M059J (cell line): ENCODE measurements around the gene EEF1A2. TPM values are rescaled to one million over a fixed set of nuclear protein-coding genes. Genes with fewer than 3 reads are reported as not detected.
A peak's percentile ranks its signal among the peaks of the same experiment; 100 is the strongest.

Source experiments
- DNase-seq: peaks from one replicate; pipeline ENCODE4 v3.0.0-alpha.2; 2012; ENCODE audit warnings: low read depth
- total RNA-seq: library from RNA; depleted of rRNA; stranded (reverse); fragments of >200 nt; shearing (Covaris generic); gene quantifications from 2 replicates; pipeline ENCODE4 v1.2.3, GENCODE V29; 2014

Gene EEF1A2
- total RNA-seq, 1 experiment from 2014 or later, result 260 TPM

DNA sequence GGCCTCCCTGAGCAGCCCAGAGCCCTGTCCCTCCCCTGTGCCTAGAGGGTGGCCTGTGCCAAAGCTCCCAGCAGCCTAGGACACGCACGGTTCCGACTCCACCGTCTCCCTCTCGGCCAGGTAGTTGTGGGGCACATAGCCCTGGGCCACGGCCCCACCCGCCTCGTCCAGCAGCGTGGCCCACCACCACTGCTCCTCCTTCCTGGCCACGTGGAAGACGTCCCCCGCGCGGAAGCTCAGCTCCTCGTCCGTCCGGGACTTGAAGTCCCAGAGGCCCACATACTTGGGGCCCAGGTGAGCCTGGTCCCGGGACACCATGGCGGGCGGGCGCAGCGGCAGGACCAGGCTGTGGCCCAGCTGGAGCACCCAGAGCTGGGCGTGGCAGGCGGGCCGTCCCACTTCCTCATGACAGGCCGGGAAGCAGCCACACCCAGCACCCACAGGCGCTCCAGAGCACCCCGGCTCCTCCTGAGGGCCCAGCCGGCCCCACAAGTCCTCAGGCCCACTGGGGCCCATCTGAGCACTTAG is 38.2 kb upstream of the EEF1A2 start, which contains the start of gene PTK6:
PTK6 (minus strand) TSS at position 380 of the 528 bp plus-strand sequence; CDS start at position 318, 62 bp downstream.
- DNase-seq, result no peak

DNA sequence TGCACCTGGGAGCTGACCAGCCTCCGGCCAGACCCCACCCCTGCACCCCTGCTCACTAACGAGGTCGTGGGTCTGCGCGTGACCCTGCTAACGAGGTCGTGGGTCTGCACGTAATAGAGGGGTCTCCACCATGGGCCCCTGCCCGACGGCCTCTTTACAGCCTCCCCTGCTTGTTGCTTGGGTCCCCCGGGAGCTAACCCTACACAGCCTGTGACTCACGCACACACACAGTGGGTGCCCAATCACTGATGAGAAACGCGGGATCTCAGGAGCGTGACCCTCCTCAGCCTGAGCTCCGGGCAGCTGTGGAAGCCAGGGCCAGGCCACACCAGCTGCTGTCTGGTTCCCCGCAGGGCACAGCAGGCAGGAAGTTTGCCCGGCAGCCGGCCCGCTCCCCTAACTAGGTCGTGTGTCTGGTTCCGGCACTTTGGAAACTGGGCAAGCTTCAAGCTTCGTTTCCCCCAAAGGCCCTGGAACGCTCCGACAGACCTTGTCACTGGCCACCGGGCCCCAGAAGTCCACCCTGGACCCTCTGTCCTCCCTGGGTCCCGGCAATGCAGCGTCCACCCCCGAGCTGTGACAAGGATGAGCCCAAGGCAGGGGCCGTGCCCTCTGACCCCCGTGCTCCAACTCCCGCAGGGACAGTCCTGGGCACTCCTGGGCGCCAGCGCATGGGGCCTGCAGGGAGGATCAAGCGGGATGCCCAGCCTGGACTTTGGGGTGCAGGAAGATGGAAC is 37.5 kb upstream of the EEF1A2 start:
- peak; percentile 68 for DNase-seq

DNA sequence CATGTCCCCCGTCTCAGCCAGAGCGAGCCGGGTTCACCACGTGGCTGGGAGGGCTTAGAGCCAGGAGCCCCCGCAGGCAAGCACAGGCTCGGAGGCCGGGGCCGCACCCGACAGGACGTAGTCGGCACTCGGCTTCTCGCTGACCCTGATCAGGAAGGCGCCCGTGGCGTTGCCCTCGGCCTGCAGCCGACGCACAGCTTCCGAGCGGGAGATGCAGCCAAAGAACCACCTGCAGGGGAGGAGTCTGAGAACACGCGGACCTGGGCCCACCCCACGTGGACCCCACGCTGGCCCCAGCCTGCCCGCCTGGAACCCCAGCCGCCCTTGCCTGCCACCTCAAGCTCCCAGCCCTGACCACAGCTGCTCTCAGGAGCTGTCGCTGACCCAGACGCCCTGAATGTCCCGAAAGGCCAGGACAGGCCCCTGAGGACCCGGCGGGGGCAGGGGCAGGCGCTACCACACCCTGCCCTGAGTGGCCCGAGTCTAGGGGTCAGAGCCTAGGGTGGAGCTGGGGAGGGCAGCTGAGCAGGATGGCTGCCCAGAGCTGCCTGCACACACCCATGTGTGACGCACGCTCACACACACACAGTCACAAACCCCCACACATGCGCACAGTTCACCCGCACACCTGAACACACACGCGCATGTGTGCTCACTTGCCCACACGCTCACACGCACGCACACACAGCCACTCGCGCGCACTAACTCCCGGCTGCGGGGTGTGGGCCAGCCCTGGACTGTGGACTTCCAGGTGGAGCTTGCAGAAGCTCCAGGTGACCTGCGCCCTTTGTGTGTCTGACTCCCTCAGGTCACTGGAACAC is 36.2 kb upstream of the EEF1A2 start:
- no peak for DNase-seq

DNA sequence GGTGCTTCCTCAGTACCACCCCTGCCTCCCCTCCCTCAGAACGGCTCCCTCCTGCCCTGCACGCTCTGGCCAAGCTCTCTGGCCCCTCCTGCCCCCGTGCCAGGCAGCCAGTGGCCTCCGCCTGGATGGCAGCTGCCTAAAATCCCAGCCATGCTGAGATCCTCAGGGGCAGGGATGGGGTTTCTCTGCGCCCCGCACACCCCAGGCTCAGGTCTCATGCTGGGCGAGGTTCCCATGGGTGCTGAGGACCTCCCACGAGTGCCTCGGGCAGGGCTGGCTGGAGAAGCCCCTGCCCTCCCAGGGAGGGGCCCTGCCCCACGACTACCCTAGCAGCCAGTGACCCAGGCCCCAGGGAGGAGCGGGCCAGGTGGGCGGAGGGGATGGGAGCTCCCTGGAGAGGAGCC is 35.5 kb upstream of the EEF1A2 start:
- DNase-seq, result no peak

DNA sequence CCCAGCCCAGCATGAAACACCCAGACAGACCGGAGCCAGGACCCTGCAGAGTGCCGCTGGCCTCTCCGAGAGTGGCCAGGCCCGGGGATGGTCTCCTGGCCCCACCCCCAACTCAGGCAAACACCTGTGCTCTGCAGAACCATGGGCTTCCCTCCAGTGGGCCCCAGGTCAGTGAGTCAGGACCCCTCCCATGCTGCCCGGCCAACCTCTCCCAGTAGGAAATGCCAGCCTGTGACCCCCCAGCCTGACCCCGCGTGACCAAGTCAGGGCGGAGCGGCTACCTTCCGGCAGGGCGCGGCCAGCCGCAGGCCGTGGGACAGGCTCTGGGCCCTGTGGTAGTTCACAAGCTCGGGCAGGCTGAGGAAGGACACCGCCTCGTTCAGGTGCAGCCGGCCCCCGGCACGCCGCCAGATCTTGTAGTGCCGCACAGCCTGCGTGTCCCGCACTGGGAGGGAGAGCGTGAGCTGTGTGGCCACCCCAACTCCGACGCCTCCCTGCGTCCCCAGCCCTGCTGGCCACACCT is 35.0 kb upstream of the EEF1A2 start:
- no peak for DNase-seq

DNA sequence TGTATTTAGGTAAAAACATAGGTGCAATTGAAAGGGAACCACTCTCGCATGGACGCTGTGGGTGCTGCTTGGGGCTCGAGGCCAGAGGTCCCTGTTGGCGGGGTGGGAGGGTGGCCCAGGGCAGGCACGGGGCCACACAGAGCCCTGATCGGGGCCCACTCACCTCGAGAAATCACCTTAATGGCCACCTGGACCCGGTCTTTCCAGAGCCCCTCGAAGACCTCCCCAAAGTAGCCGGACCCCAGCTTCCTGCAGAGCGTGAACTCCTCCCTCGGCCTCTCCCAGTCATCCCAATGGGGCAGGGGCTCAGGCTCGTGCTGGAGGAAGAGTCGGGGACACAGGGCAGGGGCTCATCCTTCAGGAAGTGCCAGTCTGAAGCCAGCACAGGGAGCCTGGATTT is 34.5 kb upstream of the EEF1A2 start:
- no peak for DNase-seq

DNA sequence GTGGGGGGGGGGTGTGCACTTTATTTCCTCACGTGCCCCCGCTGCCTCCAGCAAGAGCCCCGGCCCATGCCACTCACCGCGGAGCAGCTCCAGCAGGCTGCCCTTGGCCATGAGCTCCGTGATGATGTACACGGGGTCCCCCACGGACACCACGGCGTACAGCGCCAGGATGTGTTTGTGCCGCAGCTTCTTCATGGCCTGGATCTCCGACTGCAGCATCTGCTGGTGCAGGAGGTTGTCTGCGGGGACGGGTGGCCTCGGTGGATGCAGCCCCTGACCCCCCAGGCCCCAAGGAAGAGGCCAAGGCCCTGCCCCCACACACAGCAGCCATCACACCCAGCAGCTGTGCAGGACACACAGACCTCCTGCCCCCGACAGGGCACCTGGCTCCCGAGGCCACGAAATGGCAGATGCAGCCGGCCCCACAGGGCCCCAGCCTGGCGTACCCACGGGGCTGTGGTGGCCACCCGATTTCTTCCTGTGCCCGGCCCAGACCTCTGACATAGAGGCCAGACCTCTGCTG is 33.6 kb upstream of the EEF1A2 start:
- no peak for DNase-seq

DNA sequence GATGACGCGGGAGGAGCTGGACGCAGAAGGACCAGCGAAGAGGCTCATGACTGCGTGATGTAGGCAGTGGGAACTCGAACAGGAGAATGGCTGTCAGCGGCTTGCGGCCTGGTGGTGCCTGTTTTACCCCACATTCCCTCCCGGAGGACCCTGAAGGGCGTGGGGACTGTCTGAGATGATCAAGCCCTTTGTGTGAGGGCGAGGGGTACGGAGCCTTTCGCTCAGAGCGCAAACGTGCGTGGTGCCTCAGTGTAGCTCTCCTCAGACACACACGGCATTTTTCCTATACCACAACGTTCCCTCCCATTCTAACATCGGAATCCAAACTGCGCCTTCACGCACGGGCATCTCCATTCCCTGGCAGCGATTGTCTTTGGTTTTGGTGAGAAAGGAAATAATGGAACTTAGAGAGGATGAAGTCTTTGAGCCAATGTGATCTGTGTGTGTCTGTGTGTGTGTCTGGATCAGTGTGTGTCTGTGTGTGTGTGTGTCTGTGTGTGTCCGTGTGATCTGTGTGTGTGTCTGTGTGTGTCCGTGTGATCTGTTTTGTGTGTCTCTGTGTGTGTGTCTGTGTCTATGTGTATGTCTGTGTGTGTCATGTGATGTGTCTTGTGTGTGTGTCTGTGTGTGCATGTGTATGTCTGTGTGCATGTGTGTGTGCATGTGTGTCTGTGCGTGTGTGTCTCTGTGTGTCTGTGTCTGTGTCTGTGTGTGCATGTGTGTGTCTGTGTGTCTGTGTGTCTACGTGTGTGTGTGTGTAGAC is 33.0 kb upstream of the EEF1A2 start:
- no peak for DNase-seq

DNA sequence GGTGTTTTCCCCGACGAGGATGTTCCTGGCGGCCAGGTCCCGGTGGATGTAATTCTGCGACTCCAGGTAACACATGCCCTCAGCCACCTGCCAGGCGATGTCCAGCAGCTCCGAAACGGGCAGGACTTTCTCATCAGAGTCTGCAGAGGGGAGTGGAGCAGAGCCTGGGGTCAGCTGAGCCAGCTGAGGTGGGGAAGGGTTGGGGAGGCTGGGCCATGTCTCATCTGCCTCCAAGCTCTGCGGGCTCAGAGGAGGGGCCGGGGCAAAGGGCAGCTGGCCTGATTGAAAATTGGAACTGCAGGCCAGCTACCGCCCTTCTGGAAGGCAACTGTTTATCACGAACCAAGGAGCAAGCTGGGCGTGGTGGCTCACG is 31.9 kb upstream of the EEF1A2 start:
- DNase-seq, result no peak

DNA sequence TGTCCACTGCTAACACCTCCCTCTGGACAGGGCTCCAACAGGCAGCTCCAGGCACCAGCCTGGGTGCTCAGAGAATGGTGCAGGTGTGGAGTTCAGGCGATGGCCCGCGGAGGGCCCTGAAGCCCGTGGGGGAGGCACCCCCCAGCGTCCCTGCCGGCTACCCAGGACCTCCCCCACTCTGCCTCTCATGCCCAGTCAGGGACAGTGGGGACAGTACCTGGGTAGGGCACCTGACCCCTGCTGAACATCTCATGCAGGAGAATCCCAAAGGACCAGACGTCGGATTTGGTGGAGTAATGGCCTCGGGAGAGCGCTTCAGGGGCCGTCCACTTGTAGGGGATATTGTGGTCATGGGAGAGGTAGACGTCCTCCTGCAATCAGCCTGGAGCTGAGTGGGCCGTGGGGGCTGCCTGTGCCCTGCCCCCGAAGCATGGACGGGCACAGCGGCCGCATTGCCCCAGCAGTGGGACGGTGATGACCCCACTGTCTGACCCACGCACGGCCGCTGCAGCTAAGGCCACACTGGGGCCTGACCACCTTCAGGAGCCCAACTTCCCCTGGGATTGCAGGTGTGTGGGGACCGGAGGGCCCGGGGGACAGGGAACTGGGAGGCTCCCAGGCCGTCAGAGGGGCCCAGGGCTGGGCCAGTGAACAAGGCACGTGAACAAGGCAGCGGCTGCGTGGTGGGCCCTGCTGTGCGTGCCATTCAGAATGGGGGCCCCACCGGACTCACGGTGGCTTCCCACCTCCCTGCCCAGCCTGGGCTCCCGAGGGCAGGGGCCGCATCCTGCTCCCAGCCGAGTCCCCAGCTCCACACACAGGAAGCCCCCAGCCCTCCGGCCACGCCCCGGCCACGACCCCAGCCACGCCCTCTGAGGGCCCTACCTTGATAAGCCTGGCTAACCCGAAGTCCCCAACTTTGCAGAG is 31.2 kb upstream of the EEF1A2 start:
- DNase-seq, result no peak

DNA sequence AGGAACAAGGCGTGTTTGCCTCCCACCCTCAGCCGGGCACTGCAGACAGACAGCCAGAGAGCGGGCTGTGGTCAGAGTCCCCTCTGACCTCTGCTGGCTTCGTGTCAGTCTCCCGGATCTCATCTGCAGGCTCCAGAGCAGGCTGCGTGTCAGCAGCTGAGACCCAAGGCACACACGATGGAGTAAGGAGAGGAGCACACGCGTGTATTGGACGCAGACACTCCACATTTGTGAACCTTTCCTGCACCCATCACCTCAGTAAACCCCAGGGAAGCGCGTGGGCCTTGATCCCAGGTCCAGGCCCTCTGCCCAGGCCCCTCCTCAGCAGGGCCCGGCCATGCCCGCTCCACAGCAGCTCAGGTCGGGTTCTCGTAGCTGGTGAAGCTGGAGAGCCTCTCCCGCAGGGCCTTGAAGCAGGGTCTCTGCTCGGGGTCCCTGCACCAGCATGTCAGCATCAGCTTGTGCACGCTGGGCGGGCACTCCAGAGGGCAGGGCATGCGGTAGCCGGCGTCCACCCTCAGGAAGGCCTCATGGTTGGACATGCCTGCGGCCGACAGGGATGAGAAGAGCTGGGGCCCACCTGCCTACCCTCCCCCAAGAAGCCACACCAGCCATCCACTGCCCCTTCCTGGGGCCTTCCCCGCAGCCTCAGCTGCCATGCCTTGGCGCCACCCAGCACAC is 30.4 kb upstream of the EEF1A2 start:
- DNase-seq, result no peak

DNA sequence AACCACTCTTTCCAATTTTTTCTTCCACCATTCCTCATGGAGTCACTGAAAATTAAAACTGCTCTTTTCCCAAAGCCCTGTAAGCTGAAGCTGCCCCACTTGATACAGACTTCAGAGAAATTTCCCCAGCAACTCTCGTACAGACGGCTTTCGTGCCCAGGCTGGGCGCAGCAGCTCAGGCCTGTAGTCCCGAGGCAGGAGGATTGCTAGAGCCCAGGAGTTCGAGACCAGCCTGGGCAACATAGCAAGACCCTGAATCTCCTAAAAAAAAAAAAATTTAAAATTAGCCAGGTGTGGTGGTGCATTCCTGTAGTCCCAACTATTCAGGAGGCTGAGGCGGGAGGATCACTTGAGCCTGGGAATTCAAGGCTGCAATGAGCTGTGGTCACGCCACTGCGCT is 28.3 kb upstream of the EEF1A2 start:
- DNase-seq, result no peak

DNA sequence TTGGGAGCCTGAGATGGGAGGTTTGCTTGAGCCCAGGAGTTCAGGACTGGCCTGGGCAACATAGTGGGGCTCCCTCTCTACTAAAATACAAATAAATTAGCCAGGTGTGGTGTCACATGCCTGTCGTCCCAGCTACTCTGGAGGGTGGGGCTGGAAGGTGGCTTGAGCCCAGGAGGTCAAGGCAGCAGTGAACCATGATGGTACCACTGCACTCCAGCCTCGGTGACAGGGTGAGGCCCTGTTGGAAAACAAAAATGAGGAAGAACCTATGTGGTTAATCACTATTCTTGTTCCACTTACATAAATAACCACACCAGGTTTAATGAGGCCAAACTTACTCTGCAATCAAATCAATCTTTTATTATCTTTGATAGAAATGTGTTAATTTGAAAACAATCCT is 27.1 kb upstream of the EEF1A2 start:
- DNase-seq, result no peak

DNA sequence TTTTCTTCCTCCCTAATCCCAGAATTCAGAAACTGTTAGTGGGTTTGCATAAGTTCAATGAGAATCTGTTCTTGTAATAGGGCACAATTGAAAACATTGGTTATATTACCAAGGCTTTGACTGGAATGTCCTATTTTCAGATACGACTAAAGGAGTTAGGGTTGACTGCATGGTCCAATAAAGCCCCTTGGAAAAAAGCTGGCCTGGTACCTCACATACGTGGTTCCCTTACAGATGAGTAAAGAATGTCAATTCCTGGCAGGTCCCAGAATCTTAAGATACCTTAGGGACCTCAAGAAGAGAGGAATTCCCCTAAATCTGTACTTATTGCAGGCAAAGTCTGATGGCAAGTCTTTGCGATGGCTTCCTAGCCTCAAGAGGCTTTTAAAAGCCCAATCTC is 26.3 kb upstream of the EEF1A2 start:
- DNase-seq, result no peak

DNA sequence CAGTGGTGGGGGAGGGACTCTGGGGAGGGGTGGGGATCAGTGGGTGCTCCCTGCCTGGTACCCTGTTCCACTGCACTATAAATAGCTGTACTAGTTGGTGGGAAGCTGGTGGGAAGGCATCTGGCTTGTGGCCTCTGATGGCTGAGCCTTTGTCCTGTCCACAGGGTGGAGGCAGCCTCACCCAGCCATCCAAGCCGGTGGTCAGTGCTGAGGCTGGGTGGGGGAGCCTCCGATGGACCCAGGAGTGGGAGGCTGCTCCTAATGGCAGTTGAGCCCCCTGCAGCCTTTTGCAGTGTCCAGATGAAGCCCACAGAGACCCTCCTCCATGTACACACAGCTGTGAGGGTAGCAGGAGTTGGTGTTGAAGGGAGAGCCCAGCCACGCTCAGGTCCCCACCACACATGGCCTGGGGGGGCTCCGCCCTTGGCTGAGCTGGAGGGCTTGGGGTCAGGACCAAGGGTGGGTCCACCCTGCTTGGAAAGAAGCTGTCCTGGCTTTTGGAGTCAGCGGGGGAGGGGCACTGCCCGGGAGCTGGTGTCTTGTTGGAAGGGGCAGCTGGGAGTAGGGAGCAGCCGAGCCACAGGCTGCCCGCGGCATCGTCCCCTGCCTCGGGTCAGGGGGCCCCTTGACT is 24.2 kb upstream of the EEF1A2 start:
- DNase-seq, result no peak

DNA sequence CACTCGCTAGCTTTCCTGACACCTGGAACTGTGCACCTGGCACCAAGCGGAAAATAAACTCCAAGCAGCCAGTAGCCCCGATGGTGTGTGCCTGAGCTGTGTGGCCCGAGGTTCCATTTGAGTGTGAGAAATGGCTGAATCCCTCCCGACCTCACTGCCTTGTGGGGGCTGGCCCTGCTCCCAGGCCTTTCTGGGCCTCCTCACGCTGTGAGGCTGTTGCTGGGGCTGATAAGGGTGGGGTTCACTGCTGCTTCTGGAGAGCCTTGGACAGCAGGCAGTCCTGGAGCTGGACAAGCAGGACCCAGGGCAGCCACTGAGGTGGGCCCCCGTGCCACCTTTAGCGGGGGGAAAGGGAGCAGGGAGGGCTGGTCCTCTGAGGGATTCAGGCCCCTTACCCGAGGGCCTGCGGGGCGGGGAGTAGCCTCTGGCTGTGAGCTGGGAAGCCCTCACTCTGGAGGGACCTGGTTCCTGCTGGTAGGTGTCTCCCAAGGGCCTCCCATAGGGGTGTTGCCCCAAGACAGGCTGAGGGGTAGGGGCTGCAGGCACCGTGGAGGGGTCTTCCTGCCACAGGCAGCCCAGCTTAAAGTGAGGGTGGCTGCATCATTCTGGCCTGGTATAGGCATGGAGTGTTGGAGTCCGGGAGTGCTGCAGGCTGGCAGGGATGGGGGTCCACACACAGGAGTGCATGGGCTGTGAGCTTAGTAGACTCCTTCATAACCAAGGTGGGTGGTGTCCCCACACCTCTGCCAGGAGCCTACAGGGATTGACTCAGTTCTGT is 23.4 kb upstream of the EEF1A2 start:
- no peak for DNase-seq

DNA sequence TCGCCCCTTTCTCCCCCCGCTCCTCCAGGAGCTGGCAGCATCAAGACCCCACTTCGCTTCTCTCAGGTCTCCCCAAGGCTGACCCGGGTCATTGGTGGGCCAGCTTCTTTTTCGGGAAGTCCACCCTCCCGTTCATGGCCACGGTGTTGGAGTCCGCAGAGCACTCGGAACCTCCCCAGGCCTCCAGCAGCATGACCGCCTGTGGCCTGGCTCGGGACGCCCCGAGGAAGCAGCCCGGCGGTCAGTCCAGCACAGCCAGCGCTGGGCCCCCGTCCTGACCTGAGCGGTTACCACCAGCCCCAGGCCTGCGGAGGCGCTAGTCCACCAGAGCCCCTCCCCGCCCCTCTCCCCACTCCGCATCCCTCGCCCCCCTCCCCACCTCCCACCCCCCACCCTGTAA is 22.7 kb upstream of the EEF1A2 start:
- no peak for DNase-seq

DNA sequence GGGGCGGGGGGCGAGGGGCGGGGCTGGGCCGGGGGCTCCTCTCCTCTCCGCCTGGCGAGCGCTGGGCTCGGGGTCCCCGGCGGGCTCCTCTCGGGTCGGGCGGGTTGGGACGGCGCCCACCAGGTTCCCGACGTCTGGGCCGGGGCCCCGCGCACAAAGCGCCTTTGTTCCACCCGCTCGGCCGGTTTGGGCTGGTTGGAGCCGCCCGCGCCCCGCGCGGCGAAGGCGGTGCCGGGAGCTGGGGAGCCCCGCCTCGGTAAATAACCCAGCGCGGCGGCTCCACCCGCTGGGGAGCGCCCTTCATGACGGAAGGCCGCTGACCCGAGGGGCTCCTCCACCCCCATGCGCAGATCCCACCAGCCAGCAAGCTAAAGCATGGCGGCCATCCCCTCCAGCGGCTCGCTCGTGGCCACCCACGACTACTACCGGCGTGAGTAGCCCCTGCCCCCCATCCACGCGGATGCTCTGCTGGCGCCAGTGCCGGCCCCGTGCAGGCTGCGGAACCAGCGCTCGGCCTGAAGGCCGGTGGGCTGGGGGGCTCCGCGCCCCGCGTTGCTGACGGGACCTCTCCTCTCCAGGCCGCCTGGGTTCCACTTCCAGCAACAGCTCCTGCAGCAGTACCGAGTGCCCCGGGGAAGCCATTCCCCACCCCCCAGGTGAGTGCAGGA is 22.2 kb upstream of the EEF1A2 start:
- peak; percentile 74 for DNase-seq
